HG03159 (cell line): ENCODE data around the gene NCOA4.
"Not testable (repeated sequence)": the region's sequence is repeated elsewhere in the genome, so short reads cannot be mapped to it uniquely, and the experiment has no call there.

ENCODE experiments used
- ATAC-seq: cut with Tn5 transposase; IDR thresholded peaks from one replicate; pipeline ENCODE4 v1.9.1; 2021; ENCODE audit warnings: mild to moderate bottlenecking, moderate library complexity; ENCODE audit not compliant: unreplicated experiment

Gene NCOA4

DNA sequence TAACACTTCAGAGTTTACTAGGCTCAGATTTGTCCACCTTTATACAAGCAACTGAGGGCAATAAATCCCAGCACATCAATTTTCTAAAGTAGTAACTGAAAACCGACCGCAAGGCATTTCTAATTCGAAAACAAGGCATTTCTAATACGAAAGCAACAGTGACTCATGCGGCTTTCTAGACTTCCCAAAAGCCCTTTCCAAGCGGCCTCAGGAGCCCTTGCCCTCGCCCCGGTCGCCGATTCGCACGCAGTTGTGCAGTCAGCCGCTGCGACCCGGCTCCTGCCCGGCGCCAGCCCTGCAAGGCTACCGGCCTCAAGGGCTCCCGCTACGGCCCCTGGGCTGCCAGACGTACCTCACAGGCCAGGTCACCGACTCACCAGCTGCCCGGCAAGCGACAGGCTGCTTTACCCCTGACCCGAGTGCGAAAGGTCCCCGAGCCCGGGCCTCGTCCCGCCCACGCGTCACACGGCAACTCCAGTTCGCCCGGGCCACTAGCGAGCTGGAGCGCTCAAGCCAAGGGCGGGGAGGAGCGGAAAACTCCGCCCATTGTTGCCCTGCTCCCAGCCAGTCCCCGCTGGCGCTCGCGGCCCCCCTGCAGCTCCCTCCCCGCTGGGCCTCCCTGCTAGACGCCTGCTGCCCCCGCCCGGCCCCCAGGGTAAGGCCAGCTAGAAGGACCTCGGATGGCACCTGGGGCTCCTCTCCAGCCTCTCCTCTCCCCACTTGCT is 7.3 kb downstream of the NCOA4 start:
- ATAC-seq, result peak; percentile 87

DNA sequence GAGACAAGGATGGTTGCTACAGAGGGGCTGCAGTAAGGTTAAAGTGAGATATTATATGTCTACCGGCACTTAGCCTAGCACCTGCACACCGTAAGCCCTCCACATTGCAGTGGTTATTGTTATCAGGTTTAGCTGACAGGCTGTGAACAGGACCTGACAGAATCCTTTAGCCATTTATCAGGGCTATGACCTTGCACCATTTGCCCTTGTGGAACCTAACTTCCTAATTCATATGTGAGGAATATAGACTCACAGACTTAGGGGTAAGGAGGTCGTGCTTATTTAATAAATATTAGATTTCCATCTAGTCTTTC is 10.1 kb downstream of the NCOA4 start:
- ATAC-seq, result no peak

DNA sequence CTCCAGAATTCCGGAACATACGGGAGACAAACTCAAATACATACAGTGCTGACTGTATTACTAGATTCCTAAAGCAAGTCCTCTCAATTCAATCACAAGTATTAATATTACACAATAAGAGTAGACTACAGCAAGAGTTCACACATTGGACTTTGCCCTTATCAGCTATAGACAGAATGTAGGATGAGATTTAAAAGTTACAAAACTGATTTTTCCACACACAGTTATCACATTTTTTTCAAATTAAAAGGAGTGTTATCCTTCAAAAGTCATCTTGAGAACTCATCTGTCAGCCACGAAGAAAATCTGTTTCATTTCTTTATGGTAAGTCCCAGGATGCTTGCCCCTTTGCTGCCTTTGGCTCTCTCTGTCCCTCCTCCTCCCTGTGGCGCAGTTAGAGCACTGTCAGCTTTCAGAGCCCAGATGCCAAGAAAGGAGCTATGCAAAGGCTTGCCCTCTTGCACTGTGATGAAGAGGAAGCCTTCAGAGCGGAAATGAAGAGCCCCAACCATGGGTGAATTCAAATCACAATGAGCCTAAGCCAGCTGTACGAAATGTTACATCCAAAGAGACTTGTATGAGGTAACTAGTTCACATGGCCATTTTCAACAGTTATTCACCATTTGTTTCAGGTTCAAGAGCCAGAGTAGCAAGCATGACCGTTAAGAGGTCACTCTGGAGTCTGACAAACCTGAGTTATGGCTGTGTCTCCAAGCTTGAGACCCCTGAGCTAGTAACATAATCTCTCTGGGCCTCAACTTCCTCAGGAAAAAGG is 10.7 kb downstream of the NCOA4 start:
- no peak for ATAC-seq

DNA sequence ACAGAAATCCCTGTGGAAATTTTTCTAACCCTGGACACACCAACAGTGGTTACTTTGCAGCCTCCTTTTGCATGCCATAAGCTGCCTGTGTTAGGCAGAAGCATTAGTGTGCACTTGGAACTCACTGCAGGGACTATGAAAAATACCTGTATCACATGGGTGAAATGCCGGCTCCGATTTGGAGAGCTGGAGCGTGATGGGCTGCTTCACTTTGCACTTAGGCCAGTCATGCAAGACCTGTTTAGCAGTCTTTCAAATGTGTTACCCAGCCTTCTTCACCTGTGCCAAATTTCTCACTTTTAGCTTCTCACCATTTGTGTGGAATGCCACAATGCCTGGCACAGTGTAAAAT is 11.3 kb downstream of the NCOA4 start:
- ATAC-seq, result no peak

DNA sequence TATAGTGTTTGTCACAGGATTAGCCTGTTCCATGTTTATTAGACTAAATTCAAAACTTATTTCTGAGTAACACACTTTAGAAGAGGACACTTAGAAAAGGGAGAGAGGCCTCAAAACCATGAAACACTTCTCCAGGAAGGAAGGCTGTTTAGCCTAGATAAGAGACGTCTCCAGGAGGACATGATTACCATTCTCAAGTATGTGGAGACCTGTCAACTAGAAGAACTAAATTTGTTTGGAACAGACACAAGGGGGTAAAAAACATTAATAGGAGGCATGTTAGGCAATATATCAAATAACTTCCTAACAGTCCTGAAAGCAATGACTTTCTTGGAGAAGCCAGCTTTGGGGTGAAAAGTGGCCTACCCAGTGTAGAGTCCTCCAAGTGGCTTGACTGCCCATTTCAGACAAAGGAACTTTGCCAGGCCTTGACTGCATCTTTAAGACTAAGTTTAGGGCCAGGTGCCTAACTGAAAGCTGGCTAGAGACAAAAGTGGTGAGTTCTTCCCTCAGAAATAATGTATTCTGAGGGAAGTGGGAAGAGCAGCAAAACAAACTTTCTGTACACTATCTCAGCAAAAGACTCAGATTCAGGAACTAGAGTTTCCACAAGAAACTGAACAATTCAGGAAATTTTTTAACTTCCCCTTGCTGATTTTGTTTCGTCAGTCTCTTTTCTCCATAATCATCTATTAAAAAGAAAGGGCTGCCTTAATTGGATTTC is 11.8 kb downstream of the NCOA4 start:
- no peak for ATAC-seq

DNA sequence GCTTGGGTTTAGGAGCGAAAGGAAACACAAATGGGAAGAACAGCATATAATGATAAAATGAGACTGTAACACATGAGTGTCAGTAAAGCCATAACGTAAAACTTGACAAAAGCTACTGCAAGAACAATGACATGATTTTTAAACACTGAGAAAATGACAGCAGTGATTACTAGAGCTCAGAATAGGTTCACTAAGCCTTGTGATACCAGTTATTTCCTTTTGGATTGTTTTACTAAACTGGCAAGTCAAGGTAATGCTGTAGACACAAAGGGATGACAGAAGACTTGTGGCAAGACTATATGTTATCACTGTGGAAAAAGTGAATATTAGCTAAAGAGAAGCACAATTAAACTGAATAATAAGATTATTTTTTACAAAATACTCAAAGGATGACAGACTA is 12.7 kb downstream of the NCOA4 start:
- ATAC-seq, result no peak

DNA sequence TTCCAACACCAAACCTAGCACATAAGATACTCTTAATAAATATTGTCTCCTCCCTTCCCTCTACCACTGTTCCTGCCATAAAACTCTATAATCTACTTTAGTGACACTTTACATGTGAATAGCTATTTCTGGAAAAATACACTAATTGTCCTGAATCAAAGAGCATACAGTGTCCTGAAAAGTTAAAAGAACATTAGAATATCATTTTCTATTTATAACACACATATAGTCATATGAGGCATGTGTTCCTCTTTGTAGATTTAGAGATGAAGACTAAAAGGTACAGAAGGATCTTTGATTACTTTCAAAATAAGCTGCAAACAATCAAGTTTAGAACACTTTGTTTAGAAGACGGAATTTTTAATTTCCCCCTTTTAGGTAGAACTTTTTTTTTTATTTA is 13.6 kb downstream of the NCOA4 start:
- ATAC-seq, result no peak

DNA sequence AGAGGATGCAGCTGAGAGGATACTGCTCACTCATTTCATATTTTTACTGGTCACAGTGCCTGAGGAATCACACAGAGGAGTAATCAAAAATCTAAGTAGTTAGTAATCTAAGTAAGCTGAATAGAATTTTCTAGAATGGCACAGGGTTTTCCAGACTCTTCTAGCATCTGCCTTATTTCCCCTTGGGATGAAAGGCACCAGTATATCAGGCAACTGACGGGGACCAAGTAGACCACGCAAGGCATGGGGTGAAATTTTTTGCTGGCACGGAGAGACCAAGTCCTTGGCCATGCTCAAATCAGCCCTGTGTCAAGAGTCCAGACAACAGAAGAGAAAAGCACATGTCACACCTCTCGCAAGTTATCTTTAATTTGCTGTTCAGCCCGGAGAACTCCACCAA is 14.2 kb downstream of the NCOA4 start:
- no peak for ATAC-seq

DNA sequence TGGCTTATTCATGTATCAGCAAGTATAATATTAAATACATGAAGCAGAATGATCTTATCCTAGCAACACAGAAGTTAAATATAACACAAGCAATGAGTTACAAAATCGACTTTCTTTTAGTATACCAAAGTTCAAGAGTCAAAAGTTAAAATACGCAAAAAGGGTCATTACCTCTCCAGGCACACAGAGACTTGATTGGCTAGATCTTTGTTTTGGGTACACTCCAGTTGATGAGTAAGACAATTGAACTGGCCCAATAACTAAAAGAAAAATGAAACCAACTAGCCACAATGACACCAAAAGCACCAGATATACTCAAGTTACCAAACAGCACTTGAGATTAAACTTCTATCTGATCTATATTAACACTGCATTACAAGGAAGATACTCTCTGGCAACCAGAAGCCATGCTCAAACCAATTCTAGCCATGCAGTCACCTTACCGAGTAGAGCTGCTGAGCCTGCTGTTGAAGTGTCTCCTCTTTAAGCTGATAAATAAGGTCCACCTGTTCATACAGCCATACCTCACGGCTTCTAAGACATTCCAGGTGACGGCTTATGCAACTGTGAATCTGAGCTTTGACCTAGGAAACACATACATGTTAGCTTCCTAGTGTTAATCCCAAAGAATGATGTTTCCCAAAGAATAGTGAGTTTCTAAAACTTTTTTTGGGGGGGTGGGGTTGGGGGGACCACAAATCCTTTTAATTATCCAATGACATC is 15.6 kb downstream of the NCOA4 start:
- no peak for ATAC-seq

DNA sequence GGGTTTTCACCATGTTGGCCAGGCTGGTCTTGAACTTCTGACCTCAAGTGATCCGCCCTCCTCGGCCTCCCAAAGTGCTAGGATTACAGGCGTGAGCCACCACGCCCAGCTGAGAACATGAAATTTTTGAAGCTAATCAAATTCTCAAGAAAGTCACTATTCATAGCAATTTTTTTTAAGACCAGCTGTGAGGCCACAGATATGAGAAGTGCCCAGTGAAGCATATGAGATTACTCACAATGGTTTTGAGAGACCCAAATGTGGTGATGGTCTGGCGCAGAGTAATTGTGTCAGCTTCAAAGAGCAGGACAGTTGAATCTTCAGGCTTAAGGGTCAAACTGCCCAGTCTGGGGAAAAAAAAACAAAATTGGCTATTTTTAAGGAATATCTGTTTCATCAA is 16.2 kb downstream of the NCOA4 start:
- no peak for ATAC-seq

DNA sequence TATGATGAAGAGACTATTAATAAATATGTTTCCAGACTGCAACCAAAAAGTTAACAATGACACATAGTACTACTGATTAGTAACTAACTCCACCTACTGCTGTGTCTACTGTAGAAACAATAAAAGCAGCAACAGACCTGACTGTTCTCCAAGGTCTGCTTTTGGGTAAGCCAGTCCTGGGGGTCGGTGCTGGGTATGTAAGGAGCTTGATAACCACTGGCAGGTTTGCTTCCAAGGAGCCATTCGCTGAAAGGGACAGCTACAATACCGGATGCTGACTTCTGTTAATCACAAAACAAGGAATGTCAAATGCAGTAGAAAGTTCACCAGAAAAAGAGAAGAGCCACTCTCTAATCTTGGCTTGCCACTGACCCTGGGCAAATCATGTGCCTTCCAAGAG is 17.7 kb downstream of the NCOA4 start:
- no peak for ATAC-seq

DNA sequence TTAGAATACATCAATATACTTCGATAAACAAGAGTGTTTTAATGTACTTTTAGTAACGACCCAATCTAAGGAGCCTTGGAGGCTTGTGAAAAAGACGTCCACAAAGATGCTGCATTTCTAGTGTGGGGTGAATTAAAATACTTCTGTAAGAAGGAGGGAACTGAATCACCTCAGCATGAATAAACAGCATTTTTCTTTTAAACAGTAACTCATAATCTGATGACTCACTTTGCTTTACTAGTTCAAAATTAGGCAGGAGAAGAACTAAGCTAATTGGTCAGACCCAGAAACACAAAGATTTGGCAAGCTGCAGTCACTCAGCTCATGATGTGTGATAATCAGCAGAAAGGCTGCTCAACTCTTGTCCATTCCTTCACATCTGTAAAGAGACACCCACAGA is 24.2 kb downstream of the NCOA4 start:
- ATAC-seq, result no peak

DNA sequence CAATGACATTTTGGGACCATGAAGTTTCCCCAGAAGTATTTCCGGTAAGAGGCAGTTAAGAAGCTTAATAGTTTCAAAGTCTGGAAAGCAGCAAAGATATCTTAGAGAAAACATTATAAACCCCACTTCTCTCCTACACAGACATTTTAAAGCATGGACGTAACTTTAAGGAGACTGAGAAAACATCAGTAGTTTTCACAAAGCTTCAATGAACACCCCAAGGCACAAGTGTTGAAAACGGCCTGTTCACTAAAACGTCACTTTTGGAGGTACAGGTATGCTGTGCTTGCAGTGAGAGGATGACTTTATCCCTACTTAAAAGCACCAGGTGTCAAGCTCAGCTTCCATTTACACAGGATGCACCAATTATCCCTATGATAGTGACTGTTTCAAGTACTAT is 25.0 kb downstream of the NCOA4 start:
- ATAC-seq, result no peak

DNA sequence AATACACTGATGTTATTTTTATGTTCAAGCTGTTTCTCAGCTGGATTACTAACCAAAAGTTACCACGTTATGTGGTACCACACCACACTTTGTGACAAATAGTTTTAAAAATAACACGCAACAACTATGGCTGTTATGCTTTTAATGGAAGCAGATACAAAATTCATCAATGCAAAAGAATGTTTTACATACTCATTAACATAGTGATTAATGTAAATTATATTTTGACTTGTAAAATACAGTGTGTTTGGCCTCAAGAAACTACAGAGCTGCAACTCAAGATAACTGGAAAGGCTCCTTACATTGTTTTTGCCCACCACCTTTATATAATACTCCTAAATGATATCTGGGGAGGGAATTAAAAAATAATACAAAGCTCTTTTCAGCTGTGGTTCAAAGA is 25.5 kb downstream of the NCOA4 start:
- ATAC-seq, result no peak

DNA sequence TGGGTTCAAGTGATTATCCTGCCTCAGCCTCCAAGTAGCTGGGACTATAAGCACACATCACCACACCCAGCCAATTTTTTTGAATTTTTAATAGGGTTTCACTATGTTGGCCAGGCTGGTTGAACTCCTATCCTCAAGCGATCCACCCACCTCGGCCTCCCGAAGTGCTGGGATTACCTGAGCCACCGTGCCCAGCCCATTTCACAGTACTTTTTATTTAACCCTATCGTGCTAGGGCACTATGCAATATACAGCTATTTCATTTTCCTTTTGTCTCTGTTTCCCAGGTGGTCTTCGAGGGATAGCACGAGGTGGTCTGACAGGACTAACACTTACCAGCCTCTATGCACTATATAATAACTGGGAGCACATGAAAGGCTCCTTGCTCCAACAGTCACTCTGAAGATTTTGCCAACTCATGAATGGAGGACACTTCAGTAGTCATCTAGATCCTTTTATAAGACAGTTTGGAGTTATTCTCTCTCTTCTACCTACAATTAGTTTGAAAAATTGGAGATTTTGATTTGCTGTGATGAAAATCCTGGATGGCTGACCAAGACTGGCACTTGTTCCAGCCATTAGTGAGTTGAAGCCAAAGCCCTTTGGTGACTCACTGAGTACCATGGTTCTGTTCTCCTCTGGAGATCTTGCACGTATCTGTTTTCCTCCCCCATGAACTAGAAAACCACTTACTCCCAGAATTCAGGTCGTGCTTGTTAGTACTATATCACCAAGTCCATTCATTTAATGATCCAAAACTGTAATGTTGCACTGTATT is 27.3 kb downstream of the NCOA4 start:
- no peak for ATAC-seq

DNA sequence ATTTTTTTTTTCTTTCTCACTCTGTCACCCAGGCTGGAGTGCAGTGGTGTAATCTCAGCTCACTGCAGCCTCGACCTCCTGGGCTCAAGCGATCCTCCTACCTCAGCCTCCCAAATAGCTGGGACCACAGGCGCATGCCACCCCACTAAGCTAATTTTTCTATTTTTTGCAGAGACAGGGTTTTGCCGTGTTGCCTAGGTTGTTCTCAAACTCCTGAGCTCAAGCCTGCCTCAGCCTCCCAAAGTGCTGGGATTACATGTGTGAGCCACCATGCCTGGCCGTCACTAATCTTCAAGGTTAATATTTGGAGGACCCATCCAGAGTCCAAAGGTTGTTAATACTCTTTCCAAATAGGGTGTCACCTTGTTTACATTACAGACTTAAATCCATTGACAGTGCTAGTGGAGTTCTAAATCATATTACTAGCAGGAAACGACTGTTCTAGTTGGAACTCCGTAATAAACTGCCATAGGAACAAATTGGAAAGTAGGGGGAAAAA is 28.2 kb downstream of the NCOA4 start:
- ATAC-seq, result not testable (repeated sequence)

DNA sequence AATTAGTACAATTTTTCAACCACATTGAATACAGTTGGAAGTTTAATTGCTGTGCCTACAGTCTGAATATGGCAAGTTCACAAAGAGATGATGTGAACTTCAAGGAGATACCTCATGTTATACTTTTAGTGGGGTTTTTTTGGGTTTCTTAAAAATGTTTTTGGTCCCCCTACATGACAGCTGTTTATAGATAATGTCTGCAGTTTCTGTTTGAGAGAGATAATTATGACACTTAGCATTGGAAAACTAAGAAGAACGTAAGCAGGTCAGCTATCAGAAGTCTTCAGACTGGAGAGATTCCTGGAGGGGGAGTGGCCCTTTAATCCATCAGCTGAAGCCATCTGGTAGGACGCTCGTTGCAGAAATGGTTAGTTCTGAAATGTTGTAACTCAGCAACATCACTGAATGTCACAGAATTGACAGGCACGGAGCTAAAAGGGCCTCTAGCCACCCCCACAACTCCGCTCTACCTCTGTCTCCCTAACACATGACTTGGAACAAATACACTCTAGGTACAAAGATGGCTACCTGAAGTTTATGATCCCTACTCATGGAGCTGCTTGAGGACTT is 29.2 kb downstream of the NCOA4 start:
- ATAC-seq, result no peak

DNA sequence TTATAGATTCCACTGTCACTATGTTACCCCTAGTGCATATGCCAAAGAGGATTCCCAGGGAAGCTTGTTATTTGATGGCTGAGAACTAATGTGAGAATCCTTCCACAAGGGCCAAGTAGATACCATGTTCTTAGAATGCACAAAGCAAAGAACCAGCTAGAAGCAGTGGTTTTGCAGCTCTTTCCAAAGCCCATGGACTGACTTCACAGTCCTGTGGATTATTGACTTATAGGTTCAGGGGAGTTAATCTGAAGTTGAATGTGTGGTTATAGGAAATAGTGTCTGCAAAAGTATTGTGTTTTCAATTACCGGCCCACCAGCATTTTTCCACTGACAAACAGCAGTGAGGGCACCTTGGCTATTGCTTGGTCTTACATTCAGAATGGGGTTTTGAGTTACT is 29.9 kb downstream of the NCOA4 start:
- ATAC-seq, result no peak

DNA sequence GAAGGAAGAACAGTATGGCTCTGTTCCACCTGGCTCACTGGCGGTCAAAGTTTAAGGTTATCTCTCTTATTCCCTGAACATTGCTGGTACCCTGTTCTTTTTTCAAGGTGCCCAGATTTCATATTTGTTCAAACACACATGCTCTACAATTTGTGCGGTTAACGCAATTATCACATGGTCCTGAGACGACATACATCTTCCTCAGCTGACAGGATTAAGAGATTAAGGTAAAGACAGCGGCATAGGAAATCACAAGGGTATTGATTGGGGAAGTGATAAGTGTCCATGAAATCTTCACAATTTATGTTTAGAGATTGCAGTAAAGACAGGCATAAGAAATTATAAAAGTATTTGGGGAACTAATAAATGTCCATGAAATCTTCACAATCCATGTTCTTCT is 30.5 kb downstream of the NCOA4 start:
- ATAC-seq, result not testable (repeated sequence)
